GM21447 (cell line): Measurements from ENCODE around the gene SERPINB1.
"Not testable (repeated sequence)": the region's sequence is repeated elsewhere in the genome, so short reads cannot be mapped to it uniquely, and the experiment has no call there.

Source experiments
- ATAC-seq: cut with Tn5 transposase; IDR thresholded peaks from one replicate; pipeline ENCODE4 v1.9.1; 2021; ENCODE audit not compliant: unreplicated experiment

SERPINB1 gene

GRCh38 chr6:2866171-2866846, 24.6 kb upstream of the SERPINB1 start:
- ATAC-seq = peak; percentile 37

GRCh38 chr6:2865694-2866151, 24.1 kb upstream of the SERPINB1 start:
- no peak for ATAC-seq

DNA sequence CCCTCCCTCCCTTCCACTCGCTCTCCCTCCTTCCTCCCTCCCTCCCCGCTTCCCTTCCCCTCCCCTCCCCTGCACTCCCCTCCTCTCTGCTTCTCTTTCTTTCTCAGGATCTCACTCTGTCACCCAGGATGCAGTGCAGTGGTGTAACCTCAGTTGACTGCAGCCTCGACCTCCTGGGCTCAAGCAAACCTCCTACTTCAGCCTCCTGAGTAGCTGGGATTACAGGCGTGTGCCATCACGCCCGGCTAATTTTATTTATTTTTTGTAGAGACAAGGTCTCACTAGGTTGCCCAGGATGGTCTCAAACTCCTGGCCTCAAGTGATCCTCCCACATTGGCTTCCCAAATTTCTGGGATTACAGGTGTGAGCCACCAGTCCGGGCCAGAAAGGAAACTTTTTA, 23.6 kb upstream of the SERPINB1 start:
- ATAC-seq = no peak

GRCh38 chr6:2863901-2864300, 22.2 kb upstream of the SERPINB1 start:
- ATAC-seq = no peak

DNA sequence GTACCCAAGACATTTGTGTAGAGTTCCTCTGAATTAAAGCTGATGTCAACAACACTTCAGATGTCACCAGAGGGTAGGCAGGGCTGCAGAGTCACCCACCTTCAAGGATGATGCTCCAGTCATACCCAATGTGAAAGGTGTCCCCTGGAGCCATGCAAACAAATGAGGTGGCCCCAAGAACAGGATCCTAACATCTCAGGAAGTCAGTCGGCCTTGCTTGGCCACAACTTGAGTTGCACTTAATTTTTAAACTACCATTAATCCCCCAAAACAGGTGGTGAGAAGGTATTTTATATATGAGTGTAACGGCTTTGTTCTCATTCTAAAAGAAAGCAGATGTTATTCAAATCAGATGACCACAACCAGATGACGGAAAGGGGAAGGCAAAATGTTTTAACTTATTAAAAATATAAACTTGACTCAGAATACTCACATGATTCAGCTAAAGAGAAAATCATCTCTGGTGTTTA, 21.1 kb upstream of the SERPINB1 start:
- peak; percentile 57 for ATAC-seq

DNA sequence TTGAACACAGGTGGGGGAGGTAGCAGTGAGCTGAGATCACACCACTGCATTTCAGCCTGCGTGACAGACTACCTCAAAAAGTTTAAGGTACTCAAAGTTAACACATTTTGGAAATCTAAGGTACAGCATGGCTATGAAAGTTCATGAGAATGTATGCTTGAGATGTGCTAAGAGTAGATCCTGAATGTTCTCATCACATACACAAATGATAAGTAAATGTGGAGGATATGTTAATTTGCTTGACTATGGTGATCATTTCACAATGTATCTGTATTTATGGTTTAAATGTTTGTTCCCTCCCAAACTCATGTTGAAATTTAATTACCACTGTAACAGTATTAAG, 20.1 kb upstream of the SERPINB1 start:
- ATAC-seq = no peak

DNA sequence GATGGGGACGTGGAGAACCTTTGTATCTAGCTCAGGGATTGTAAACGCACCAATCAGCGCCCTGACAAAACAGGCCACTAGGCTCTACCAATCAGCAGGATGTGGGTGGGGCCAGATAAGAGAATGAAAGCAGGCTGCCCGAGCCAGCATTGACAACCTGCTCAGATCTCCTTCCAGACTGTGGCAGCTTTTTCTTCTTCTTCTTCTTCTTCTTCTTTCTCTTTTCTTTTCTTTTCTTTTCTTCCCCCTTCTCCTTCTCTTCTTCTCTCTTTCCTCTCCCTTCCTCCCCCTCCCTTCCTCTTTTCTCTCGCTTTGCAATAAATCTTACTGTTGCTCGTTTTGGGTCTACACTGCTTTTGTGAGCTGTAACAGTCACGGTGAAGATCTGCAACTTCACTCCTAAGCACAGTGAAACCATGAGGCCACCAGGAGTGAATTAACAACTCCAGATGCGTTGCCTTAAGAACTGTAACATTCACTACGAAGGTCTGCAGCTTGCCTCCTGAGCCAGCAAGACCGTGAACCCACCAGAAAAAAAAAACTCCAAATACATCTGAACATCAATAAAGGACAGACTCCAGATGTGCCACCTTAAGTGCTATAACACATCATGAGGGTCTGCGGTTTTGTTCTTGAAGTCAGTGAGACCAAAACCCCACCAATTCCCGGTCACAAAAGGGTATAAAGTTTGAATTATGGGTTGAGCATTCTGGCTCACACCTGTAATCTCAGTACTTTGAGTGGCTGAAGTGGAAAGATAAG, 19.6 kb upstream of the SERPINB1 start:
- ATAC-seq = no peak

GRCh38 chr6:2860706-2861059, 19.0 kb upstream of the SERPINB1 start:
- not testable (repeated sequence) for ATAC-seq

- not testable (repeated sequence) for ATAC-seq
These were observed 18.4 kb upstream of the SERPINB1 start for GRCh38 chr6:2859798-2860705.

GRCh38 chr6:2859185-2859700, 17.6 kb upstream of the SERPINB1 start:
- no peak for ATAC-seq

- ATAC-seq = peak; percentile 42
These were observed 16.1 kb upstream of the SERPINB1 start for GRCh38 chr6:2857580-2858337.

DNA sequence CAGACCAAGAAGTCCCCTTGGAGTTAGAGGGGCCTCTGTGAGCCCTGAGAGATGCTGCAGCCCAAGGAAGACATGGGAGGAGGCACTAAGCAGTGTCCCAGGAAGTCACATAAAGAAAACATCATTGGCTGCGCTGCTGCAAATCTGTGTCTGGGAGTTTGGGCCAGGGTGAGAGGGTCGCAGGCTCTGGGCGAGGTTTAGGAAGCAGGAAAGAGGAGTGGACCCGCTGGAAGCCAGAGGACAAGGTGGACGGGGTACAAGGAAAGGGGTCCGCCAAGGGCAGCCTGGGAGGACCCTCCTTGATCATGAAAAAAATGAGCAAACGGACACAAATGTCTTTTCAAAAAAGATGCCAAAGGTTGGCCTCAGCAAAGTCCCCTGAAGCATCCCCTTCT, 15.5 kb upstream of the SERPINB1 start:
- ATAC-seq = no peak

DNA sequence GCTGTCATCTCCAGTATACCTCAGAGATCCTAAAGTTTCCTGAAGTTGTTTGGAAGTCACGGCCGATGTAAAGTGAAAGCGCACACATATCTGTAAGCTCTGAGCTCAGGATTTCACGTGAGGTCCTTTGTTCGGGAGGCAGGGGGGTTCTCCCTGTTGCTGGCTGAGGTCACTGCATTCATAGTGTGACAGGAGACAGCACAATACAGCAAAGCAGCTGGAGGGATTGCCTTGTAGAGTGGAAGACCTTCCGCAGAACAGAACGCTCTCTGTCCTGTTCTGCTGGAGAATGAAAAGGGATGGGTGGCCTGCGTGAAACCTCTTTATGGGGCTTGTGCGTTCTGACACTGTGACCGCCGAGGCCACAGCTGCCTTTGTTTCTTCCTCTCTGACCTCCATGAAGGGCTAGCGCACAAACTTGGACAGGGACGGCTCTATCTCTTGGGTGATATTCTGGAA, 13.4 kb upstream of the SERPINB1 start:
- ATAC-seq = no peak

DNA sequence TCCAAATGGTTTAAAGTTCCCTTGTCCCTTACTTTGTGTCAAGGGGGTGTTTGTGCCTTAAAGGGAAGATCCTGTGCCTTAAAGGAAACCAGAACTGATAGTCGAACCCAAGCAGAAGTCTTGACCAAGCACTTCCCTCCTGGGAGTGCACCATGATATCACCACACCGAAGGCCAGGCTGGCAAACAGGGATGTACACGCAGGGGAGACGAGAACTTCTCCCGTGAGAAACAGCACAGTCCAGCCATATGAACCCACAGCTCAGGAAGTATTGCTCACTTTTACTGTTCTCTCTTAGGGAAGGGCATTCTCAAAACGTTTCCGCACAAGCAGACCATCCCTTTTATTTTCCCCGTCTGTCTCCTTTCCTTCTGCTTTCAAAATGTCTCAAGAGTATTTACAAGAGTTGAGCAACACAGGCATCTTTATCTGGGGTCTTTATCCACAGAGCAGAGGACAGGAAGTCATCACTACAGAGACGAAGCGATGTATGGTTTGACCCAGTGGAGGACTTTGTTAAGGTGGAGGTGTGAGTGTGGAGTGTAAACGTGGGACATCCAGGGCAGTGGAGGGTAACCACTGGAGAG, 12.8 kb upstream of the SERPINB1 start:
- ATAC-seq = no peak

DNA sequence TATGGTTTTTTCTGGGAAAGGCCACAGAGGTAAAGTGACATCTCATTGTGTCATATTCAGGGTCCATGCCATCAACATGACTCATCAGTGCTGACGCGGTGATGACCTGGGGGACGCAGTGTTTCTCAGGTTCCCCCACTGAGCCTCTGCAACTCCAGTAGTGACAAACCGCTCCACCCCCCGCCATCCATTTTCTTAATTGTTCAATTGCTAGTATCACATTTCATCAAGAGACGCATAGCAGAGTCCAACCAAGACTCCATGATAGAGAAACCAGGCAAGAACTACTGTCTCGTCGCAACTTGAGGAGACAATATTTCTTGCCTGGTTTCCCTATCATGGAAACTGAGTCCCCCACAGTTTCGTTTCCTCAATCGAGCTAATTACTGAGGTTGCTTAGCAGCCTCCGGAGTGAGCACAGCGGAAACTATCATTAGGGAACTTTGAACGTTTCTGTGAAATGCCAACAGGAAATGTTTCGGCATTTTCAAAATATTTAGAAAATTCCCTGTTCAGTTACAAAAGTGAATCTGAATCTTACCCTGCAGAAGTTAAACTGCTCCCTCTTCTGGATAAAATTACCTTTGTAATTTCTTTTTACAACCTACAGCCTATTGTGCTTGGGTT, 12.2 kb upstream of the SERPINB1 start:
- ATAC-seq = no peak

- ATAC-seq = not testable (repeated sequence)
These were observed 11.7 kb upstream of the SERPINB1 start for GRCh38 chr6:2853378-2853768.

- ATAC-seq = no peak
These were observed 11.3 kb upstream of the SERPINB1 start for GRCh38 chr6:2852921-2853322.

- no peak for ATAC-seq
These were observed 10.8 kb upstream of the SERPINB1 start for GRCh38 chr6:2852514-2852855.

- no peak for ATAC-seq
These were observed 10.3 kb upstream of the SERPINB1 start for GRCh38 chr6:2851727-2852513.
